HG03469 (cell line): ENCODE results near the gene TDRD3.
A peak's percentile ranks its signal among the peaks of the same experiment; 100 is the strongest.
"Not testable (repeated sequence)": the region's sequence is repeated elsewhere in the genome, so short reads cannot be mapped to it uniquely, and the experiment has no call there.

Experiments
- ATAC-seq: cut with Tn5 transposase; IDR thresholded peaks from one replicate; pipeline ENCODE4 v1.9.1; 2021; ENCODE audit warnings: mild to moderate bottlenecking, moderate library complexity, moderate number of reproducible peaks; ENCODE audit not compliant: unreplicated experiment

TDRD3 gene

GRCh38 chr13:60398379-60398891 is 1.4 kb downstream of the TDRD3 start:
- no peak for ATAC-seq

- ATAC-seq, result no peak
Observed at GRCh38 chr13:60398907-60399589, 2.0 kb downstream of the TDRD3 start.

GRCh38 chr13:60402022-60402421 is 5.0 kb downstream of the TDRD3 start:
- ATAC-seq, result no peak

GRCh38 chr13:60407095-60407494 is 10.1 kb downstream of the TDRD3 start:
- ATAC-seq, result no peak

- ATAC-seq, result not testable (repeated sequence)
Observed at GRCh38 chr13:60407852-60408251, 10.8 kb downstream of the TDRD3 start.

- not testable (repeated sequence) for ATAC-seq
Observed at GRCh38 chr13:60409574-60410292, 12.7 kb downstream of the TDRD3 start.

- no peak for ATAC-seq
Observed at GRCh38 chr13:60410299-60410698, 13.3 kb downstream of the TDRD3 start.

GRCh38 chr13:60411464-60411863 is 14.4 kb downstream of the TDRD3 start:
- ATAC-seq, result no peak

- ATAC-seq, result no peak
Observed at GRCh38 chr13:60411983-60412382, 15.0 kb downstream of the TDRD3 start.

- ATAC-seq, result no peak
Observed at GRCh38 chr13:60412909-60413616, 16.0 kb downstream of the TDRD3 start.

- no peak for ATAC-seq
Observed at GRCh38 chr13:60414177-60414576, 17.2 kb downstream of the TDRD3 start.

- no peak for ATAC-seq
Observed at GRCh38 chr13:60417734-60418133, 20.7 kb downstream of the TDRD3 start.

- ATAC-seq, result no peak
Observed at GRCh38 chr13:60418954-60419353, 21.9 kb downstream of the TDRD3 start.

- no peak for ATAC-seq
Observed at GRCh38 chr13:60425332-60425731, 28.3 kb downstream of the TDRD3 start.

- ATAC-seq, result no peak
Observed at GRCh38 chr13:60426075-60426474, 29.1 kb downstream of the TDRD3 start.

- ATAC-seq, result peak; percentile 28
Observed at GRCh38 chr13:60427285-60427684, 30.3 kb downstream of the TDRD3 start.

GRCh38 chr13:60431108-60431700 is 34.2 kb downstream of the TDRD3 start:
- ATAC-seq, result peak; percentile 81

GRCh38 chr13:60433505-60433904 is 36.5 kb downstream of the TDRD3 start:
- ATAC-seq, result no peak

GRCh38 chr13:60435762-60436374 is 38.8 kb downstream of the TDRD3 start:
- ATAC-seq, result no peak

- no peak for ATAC-seq
Observed at GRCh38 chr13:60439201-60439600, 42.2 kb downstream of the TDRD3 start.

- no peak for ATAC-seq
Observed at GRCh38 chr13:60441761-60442160, 44.7 kb downstream of the TDRD3 start.
